NB4 (cell line): ENCODE data around the gene CNTN4.

ENCODE experiments used
- CTCF ChIP-seq: IDR thresholded peaks from one replicate; pipeline ENCODE4 v1.5.1; 2012; ENCODE audit warnings: low read depth, low read length
- MAX ChIP-seq: IDR thresholded peaks from 2 replicates; pipeline ENCODE4 v1.6.1; 2011; ENCODE audit warnings: low read depth, low read length
- MYC ChIP-seq: IDR thresholded peaks from 2 replicates; pipeline ENCODE4 v1.6.1; 2011; ENCODE audit warnings: low read depth, low read length
- POLR2A ChIP-seq: IDR thresholded peaks from 2 replicates; pipeline ENCODE4 v1.6.1; 2011; ENCODE audit warnings: mild to moderate bottlenecking; ENCODE audit not compliant: insufficient read length; ENCODE audit errors: extremely low read depth

- TF ChIP-seq POLR2A (no peak), CTCF (no peak), MYC (no peak), MAX (no peak)
These were observed 628.4 kb downstream of the CNTN4 start for GRCh38 chr3:2727101-2727500.
